NT2/D1 (cell line): ENCODE measurements around the gene VMO1.

Experiments used
- SUZ12 ChIP-seq: IDR thresholded peaks from 2 replicates; pipeline ENCODE4 v1.6.1; 2011; ENCODE audit not compliant: insufficient read length, insufficient read depth; ENCODE audit errors: extremely low read depth
- YY1 ChIP-seq: IDR thresholded peaks from 2 replicates; pipeline ENCODE4 v1.6.1; 2011; ENCODE audit not compliant: insufficient read length, insufficient read depth
- ZNF274 ChIP-seq: IDR thresholded peaks from 2 replicates; pipeline ENCODE4 v1.6.1; 2011; ENCODE audit warnings: mild to moderate bottlenecking, low read depth, low read length

- TF ChIP-seq YY1 (no peak), ZNF274 (no peak), SUZ12 (no peak)
Measured at GRCh38 chr17:4806777-4807604, 20.8 kb upstream of the VMO1 start, which contains the start of gene PLD2.
